ENCODE data around the gene SMARCA2.

SMARCA2 gene

GRCh38 chr9:2087500-2088313, 72.6 kb downstream of the SMARCA2 start:
- no peak for DNase-seq (ENCODE audit: low read depth in 2 of 2)

- no peak for DNase-seq (ENCODE audit: low read depth in 2 of 2)
Observed at GRCh38 chr9:2093920-2094597, 78.9 kb downstream of the SMARCA2 start.

GRCh38 chr9:2096376-2096970, 81.3 kb downstream of the SMARCA2 start:
- DNase-seq (ENCODE audit: low read depth in 2 of 2), result no peak

GRCh38 chr9:2106666-2107065, 91.5 kb downstream of the SMARCA2 start:
- no peak for DNase-seq (ENCODE audit: low read depth in 2 of 2)

- DNase-seq (ENCODE audit: low read depth in 2 of 2), result no peak
Observed at GRCh38 chr9:2107906-2108451, 92.8 kb downstream of the SMARCA2 start.

GRCh38 chr9:2109069-2109650, 94.0 kb downstream of the SMARCA2 start:
- no peak for DNase-seq (ENCODE audit: low read depth in 2 of 2)

- DNase-seq (ENCODE audit: low read depth in 2 of 2), result no peak
Observed at GRCh38 chr9:2110036-2110435, 94.9 kb downstream of the SMARCA2 start.

- no peak for DNase-seq (ENCODE audit: low read depth in 2 of 2)
Observed at GRCh38 chr9:2116073-2116472, 100.9 kb downstream of the SMARCA2 start.

- no peak for DNase-seq (ENCODE audit: low read depth in 2 of 2)
Observed at GRCh38 chr9:2117527-2117926, 102.4 kb downstream of the SMARCA2 start.

GRCh38 chr9:2119566-2119965, 104.4 kb downstream of the SMARCA2 start:
- DNase-seq (ENCODE audit: low read depth in 2 of 2), result no peak

- no peak for DNase-seq (ENCODE audit: low read depth in 2 of 2)
Observed at GRCh38 chr9:2120926-2121689, 106.0 kb downstream of the SMARCA2 start.

GRCh38 chr9:2122299-2122698, 107.2 kb downstream of the SMARCA2 start:
- DNase-seq (ENCODE audit: low read depth in 2 of 2), result no peak

- no peak for DNase-seq (ENCODE audit: low read depth in 2 of 2)
Observed at GRCh38 chr9:2125906-2126305, 110.8 kb downstream of the SMARCA2 start.

GRCh38 chr9:2126331-2126803, 111.2 kb downstream of the SMARCA2 start:
- no peak for DNase-seq (ENCODE audit: low read depth in 2 of 2)

GRCh38 chr9:2127486-2127885, 112.3 kb downstream of the SMARCA2 start:
- no peak for DNase-seq (ENCODE audit: low read depth in 2 of 2)

GRCh38 chr9:2128141-2128540, 113.0 kb downstream of the SMARCA2 start:
- no peak for DNase-seq (ENCODE audit: low read depth in 2 of 2)

GRCh38 chr9:2128618-2129017, 113.5 kb downstream of the SMARCA2 start:
- no peak for DNase-seq (ENCODE audit: low read depth in 2 of 2)

GRCh38 chr9:2130941-2131340, 115.8 kb downstream of the SMARCA2 start:
- DNase-seq (ENCODE audit: low read depth in 2 of 2), result no peak

- DNase-seq (ENCODE audit: low read depth in 2 of 2), result no peak
Observed at GRCh38 chr9:2132484-2133082, 117.4 kb downstream of the SMARCA2 start.

- DNase-seq (ENCODE audit: low read depth in 2 of 2), result no peak
Observed at GRCh38 chr9:2134391-2134790, 119.2 kb downstream of the SMARCA2 start.

GRCh38 chr9:2138646-2139045, 123.5 kb downstream of the SMARCA2 start:
- no peak for DNase-seq (ENCODE audit: low read depth in 2 of 2)

All from stimulated activated CD8-positive, alpha-beta memory T cell treated with anti-CD3 and anti-CD28 coated beads, Interleukin-7, amount 100 ng/mL, for 4 hours (primary cell).